PC-9 (cell line): ENCODE results near the gene GLIPR1. TPM values are rescaled to one million over a fixed set of nuclear protein-coding genes. Genes with fewer than 3 reads are reported as not detected.
"Not testable (repeated sequence)": the region's sequence is repeated elsewhere in the genome, so short reads cannot be mapped to it uniquely, and the experiment has no call there.

Source experiments
- BruUV-seq: library from RNA; stranded (reverse); fragments of 400-500 nt; replicated peaks from 2 replicates; lab custom pipeline; 2021; lab: Mats Ljungman, UMichigan
- CTCF ChIA-PET: fragments of 300-600 bp; sonication (Branson Sonifier 250); formaldehyde crosslinking; loops from one replicate; lab custom pipeline; 2022; ENCODE audit warnings: antibody characterized with exemption; lab: Charles Lee
- POLR2A ChIA-PET: fragments of 300-600 bp; sonication (Branson Sonifier 250); formaldehyde crosslinking; loops from one replicate; lab custom pipeline; 2022; ENCODE audit warnings: antibody characterized with exemption; ENCODE audit not compliant: unreplicated experiment; lab: Charles Lee
- DNase-seq, 2 experiments: peaks; one replicate each; pipeline versions ENCODE4 v3.0.0 to v3.0.0-alpha.2; 2015 to 2022; ENCODE audit warnings: mixed read lengths in 1 of 2
- H2AFZ ChIP-seq: fragments of 200-600 bp; sonication (generic); 2 replicates; pipeline ENCODE4 v1.8.1; 2017; ENCODE audit warnings: antibody characterized with exemption
- H3F3A ChIP-seq: fragments of 200-600 bp; sonication (generic); 2 replicates; pipeline ENCODE4 v1.8.1; 2017; ENCODE audit warnings: antibody characterized with exemption, mild to moderate bottlenecking, low read depth; ENCODE audit not compliant: insufficient read depth
- H3K27ac ChIP-seq: fragments of 200-600 bp; sonication (generic); 2 replicates; pipeline ENCODE4 v1.6.1; 2016; ENCODE audit warnings: mixed run types
- H3K27me3 ChIP-seq: fragments of 200-600 bp; sonication (generic); 2 replicates; pipeline ENCODE4 v1.6.1; 2016; ENCODE audit warnings: low read depth, mixed run types; ENCODE audit not compliant: insufficient read depth
- H3K36me3 ChIP-seq: fragments of 200-600 bp; sonication (generic); 2 replicates; pipeline ENCODE4 v1.6.1; 2016; ENCODE audit warnings: low read depth, mixed run types
- H3K4me1 ChIP-seq: fragments of 200-600 bp; sonication (generic); replicated peaks from 2 replicates; pipeline ENCODE4 v1.6.1; 2016; ENCODE audit warnings: mixed run types; ENCODE audit not compliant: insufficient read depth
- H3K4me2 ChIP-seq: fragments of 200-600 bp; sonication (generic); 2 replicates; pipeline ENCODE4 v1.6.1; 2017; ENCODE audit warnings: mixed run types
- H3K4me3 ChIP-seq: fragments of 200-600 bp; sonication (generic); 2 replicates; pipeline ENCODE4 v1.6.1; 2016; ENCODE audit warnings: mixed run types
- H3K79me2 ChIP-seq: fragments of 200-600 bp; sonication (generic); 2 replicates; pipeline ENCODE4 v1.6.1; 2017; ENCODE audit warnings: low read depth, mixed run types
- H3K9me2 ChIP-seq: fragments of 200-600 bp; sonication (generic); 2 replicates; pipeline ENCODE4 v1.8.1; 2017; ENCODE audit warnings: mild to moderate bottlenecking; ENCODE audit not compliant: insufficient read depth
- H3K9me3 ChIP-seq: fragments of 200-600 bp; sonication (generic); 2 replicates; pipeline ENCODE4 v1.8.1; 2016; ENCODE audit warnings: low read depth; ENCODE audit not compliant: insufficient read depth
- H4K20me1 ChIP-seq: fragments of 200-600 bp; sonication (generic); 2 replicates; pipeline ENCODE4 v1.8.1; 2017; ENCODE audit not compliant: insufficient read depth
- EZH2 ChIP-seq: fragments of 200-600 bp; sonication (generic); IDR thresholded peaks from 2 replicates; pipeline ENCODE4 v1.8.0; 2017; ENCODE audit warnings: antibody characterized with exemption, low read depth
- intact Hi-C: fragments of 100-400 bp; cut with micrococcal nuclease; formaldehyde crosslinking; loops from one replicate; pipeline ENCODE4 v1.10.0; 2022; ENCODE audit not compliant: unreplicated experiment
- total RNA-seq: library from RNA; stranded (reverse); gene quantifications from 2 replicates; pipeline ENCODE4 v1.2.3, GENCODE V29; 2021
- TF ChIP-seq, protein P1 (sequence below): fragments of 200-600 bp; sonication (generic); conservative IDR thresholded peaks from 2 replicates; pipeline ENCODE4 v1.6.1; 2017; ENCODE audit warnings: mixed run types, antibody characterized with exemption, mild to moderate bottlenecking, moderate library complexity

Gene GLIPR1
- total RNA-seq, 1 experiment from 2014 or later, result 14.1 TPM

DNA sequence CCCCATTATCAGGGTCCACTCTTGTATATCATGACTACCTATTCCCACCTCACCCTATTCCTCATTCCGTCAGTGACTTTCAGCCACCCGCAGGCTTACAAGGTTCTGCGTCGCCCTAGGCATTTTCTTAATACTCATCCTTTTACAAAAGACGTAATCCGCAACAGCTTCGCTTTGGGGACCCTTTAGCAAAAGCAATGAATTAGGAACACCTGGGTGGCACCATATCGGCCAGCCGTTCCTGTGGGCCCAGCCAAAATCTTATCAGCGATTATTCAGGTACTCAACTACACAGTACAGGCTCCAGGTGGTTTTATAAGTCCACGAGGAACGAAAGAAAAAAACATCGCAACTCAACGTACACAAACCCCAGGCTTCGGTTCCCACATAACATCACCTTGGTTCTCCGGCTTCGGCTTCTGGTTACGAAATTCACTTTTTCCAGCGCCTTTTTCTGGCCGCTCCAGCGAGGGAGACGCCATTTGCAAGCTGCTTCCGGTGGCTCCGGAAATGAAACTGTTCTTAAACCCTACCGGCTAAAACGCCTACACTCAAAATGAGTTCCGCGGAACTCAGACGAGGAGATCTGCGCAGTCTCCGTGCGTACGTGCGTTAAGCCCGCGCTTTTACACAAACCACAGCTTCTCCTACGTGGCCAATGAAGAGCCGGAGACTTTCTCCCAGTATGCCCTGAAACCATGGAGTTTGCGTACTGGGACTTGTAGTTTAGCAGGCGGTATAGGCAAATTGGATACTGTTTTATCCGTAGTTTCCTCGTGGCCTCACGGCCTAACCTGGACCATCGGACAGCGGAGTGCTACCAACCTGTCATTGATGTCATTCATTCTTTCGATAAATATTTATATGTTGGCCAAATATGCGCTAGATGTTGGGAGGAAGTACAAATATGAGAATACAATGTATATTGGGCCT is 30.8 kb downstream of the GLIPR1 start, which contains the start of gene KRR1:
Gene KRR1, minus strand, starts transcription at position 494 of the 933 bp plus-strand sequence. Its CDS starts 12 bp downstream, at position 482.
- no TSS peak for BruUV-seq
- no peaks in the 10 kb centered on the region for H3K9me3 ChIP-seq
- ChIA-PET CTCF (interaction anchor here (0.5 to 0.6 kb wide), 4 partner anchors 120 to 1125 kb away, joined by 3 to 5 read pairs (median 3); partner anchors contain the start of gene GLIPR1L2), POLR2A (interaction anchor here (0.6 to 0.7 kb wide), 6 partner anchors 121 to 1640 kb away, joined by 3 to 5 read pairs (median 4); no protein-coding TSS in a partner anchor)
- peak; percentile 81 to 92 for DNase-seq
- no peaks in the 10 kb centered on the region; the same call in 1 of the 2 replicates for H3F3A ChIP-seq
- H3K36me3 ChIP-seq, result peaks cover 6% of the 10 kb centered on the region
- H3K4me3 ChIP-seq, result peak within 1 kb of the TSS; percentile 91
- no peaks in the 10 kb centered on the region for H3K27me3 ChIP-seq
- H2AFZ ChIP-seq, result peak within 1 kb of the TSS; percentile 95
- H4K20me1 ChIP-seq, result peaks cover 5% of the 10 kb centered on the region; the same call in 1 of the 2 replicates
- H3K79me2 ChIP-seq, result peaks cover 45% of the 10 kb centered on the region
- no peaks in the 10 kb centered on the region for H3K9me2 ChIP-seq
- H3K4me2 ChIP-seq, result peak within 1 kb of the TSS; percentile 80
- H3K4me1 ChIP-seq, result peaks cover 24% of the 10 kb centered on the region
- intact Hi-C loops, result loop anchor here (2.0 to 5.0 kb wide), 4 partner anchors 121 to 836 kb away; partner anchors contain the start of genes BBS10, CAPS2, GLIPR1L1 and GLIPR1L2
- peak within 1 kb of the TSS; percentile 59 for H3K27ac ChIP-seq
- TF ChIP-seq, protein P1, sequence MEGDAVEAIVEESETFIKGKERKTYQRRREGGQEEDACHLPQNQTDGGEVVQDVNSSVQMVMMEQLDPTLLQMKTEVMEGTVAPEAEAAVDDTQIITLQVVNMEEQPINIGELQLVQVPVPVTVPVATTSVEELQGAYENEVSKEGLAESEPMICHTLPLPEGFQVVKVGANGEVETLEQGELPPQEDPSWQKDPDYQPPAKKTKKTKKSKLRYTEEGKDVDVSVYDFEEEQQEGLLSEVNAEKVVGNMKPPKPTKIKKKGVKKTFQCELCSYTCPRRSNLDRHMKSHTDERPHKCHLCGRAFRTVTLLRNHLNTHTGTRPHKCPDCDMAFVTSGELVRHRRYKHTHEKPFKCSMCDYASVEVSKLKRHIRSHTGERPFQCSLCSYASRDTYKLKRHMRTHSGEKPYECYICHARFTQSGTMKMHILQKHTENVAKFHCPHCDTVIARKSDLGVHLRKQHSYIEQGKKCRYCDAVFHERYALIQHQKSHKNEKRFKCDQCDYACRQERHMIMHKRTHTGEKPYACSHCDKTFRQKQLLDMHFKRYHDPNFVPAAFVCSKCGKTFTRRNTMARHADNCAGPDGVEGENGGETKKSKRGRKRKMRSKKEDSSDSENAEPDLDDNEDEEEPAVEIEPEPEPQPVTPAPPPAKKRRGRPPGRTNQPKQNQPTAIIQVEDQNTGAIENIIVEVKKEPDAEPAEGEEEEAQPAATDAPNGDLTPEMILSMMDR, result no peak
- no peak for TF ChIP-seq EZH2

DNA sequence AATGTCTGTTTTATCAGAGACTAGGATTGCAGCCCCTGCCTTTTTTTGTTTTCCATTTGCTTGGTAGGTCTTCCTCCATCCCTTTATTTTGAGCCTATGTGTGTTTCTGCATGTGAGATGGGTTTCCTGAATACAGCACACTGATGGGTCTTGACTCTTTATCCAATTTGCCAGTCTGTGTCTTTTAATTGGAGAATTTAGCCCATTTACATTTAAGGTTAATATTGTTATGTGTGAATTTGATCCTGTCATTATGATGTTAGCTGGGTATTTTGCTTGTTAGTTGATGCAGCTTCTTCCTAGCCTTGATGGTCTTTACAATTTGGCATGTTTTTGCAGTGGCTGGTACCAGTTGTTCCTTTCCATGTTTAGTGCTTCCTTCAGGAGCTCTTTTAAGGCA is 40.7 kb downstream of the GLIPR1 start:
- H3K9me2 ChIP-seq, H3K79me2 ChIP-seq, H3K4me3 ChIP-seq, H3K4me1 ChIP-seq, H3K27ac ChIP-seq, H2AFZ ChIP-seq, CTCF ChIA-PET, H3K27me3 ChIP-seq, H3K9me3 ChIP-seq, H3K36me3 ChIP-seq, H3K4me2 ChIP-seq, H3F3A ChIP-seq, DNase-seq, POLR2A ChIA-PET, H4K20me1 ChIP-seq, BruUV-seq: not testable (repeated sequence)
- intact Hi-C loops, result loop anchor here (10.0 kb wide), 2 partner anchors 104 to 264 kb away; no protein-coding TSS in a partner anchor

DNA sequence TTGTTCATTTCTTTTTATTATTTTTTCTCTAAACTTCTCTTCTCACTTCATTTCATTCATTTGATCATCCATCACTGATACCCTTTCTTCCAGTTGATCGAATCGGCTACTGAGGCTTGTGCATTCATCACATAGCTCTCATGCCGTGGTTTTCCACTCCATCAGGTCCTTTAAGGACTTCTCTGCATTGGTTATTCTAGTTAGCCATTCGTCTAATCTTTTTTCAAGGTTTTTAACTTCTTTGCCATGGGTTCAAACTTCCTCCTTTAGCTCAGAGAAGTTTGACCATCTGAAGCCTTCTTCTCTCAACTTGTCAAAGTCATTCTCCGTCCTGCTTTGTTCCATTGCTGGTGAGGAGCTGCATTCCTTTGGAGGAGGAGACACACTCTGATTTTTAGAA is 41.6 kb downstream of the GLIPR1 start:
- H3K36me3 ChIP-seq, H3K9me2 ChIP-seq, H3K4me2 ChIP-seq, CTCF ChIA-PET, DNase-seq, H3K9me3 ChIP-seq, H4K20me1 ChIP-seq, BruUV-seq, H3K27ac ChIP-seq, H3K4me3 ChIP-seq, H3K4me1 ChIP-seq, H3K27me3 ChIP-seq, H2AFZ ChIP-seq, H3F3A ChIP-seq, POLR2A ChIA-PET, H3K79me2 ChIP-seq: not testable (repeated sequence)
- intact Hi-C loops, result loop anchor here (10.0 kb wide), 2 partner anchors 103 to 263 kb away; no protein-coding TSS in a partner anchor

DNA sequence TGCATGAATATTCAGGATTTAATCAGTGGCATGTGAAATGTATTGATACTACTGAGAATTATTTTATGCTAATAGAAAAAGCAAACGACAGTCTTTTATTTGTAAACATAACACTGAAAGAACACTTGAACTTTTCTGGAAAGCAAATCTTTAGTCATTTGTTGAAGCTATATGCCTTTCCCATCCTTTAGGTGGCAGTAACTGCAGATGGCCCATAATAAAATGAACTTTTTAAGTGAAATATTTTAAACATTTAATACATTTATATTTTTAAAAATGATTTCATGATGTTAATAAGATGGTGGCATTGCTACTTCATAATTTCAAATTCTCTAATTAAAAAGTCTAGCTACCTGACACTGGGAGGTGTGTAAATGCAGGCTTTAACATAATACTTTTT is 44.7 kb downstream of the GLIPR1 start:
- no peaks in the 10 kb centered on the region for H3F3A ChIP-seq
- no peaks in the 10 kb centered on the region for H4K20me1 ChIP-seq
- POLR2A ChIA-PET, result no interaction called here
- no peaks in the 10 kb centered on the region for H3K9me3 ChIP-seq
- H3K79me2 ChIP-seq, result no peaks in the 10 kb centered on the region
- TF ChIP-seq, protein P1, result no peak; the same call in 1 of the 2 replicates
- no peak for TF ChIP-seq EZH2
- no peak overlapping the region for H3K27ac ChIP-seq
- no peaks in the 10 kb centered on the region for H3K9me2 ChIP-seq
- H3K4me1 ChIP-seq, result no peaks in the 10 kb centered on the region; the same call in 1 of the 2 replicates
- intact Hi-C loops, result loop anchor here (5.0 to 10.0 kb wide), 4 partner anchors 100 to 292 kb away; no protein-coding TSS in a partner anchor
- CTCF ChIA-PET, result interaction anchor here (0.6 kb wide), 1 partner anchor 367 kb away, joined by 3 read pairs; no protein-coding TSS in a partner anchor
- no peak for DNase-seq
- no peaks in the 10 kb centered on the region for H3K27me3 ChIP-seq
- no peak overlapping the region for H3K4me3 ChIP-seq
- H3K4me2 ChIP-seq, result no peak overlapping the region
- no TSS peak for BruUV-seq
- no peak overlapping the region for H2AFZ ChIP-seq
- H3K36me3 ChIP-seq, result no peaks in the 10 kb centered on the region
